ENCODE data around the gene HEMGN.
"Not testable (repeated sequence)": the region's sequence is repeated elsewhere in the genome, so short reads cannot be mapped to it uniquely, and the experiment has no call there.

- TF ChIP-seq TAF1 (IDR thresholded peaks at IDR 0.05; ENCODE audit: borderline replicate concordance, low read depth, low read length); POLR2AphosphoS5 (IDR thresholded peaks at IDR 0.05; ENCODE audit: low read depth, low read length): not testable (repeated sequence)
Measured at GRCh38 chr9:97947094-97947493, 9.1 kb upstream of the HEMGN start.
